HCT116 (cell line): ENCODE results near the gene ANTXR2. TPM values are rescaled to one million over a fixed set of nuclear protein-coding genes. Genes with fewer than 3 reads are reported as not detected.

Experiments
- ATAC-seq: fragments of 200-7000 bp; cut with Tn5 transposase; 2 replicates; pipeline ENCODE4 v1.9.1; 2020; ENCODE audit warnings: mild to moderate bottlenecking, moderate library complexity
- BruUV-seq: library from RNA; stranded (reverse); fragments of 400-500 nt; replicated peaks from 2 replicates; lab custom pipeline; 2021; lab: Mats Ljungman, UMichigan
- CTCF ChIA-PET: fragments of 300-600 bp; sonication (Branson Sonifier 250); formaldehyde crosslinking; loops from one replicate; lab custom pipeline; 2021; ENCODE audit warnings: antibody characterized with exemption; lab: Charles Lee
- POLR2A ChIA-PET: fragments of 300-600, 350-600 bp; sonication (Branson Sonifier 250); formaldehyde crosslinking; loops from one replicate; lab custom pipeline; 2021; ENCODE audit warnings: antibody characterized with exemption; lab: Charles Lee
- RAD21 ChIA-PET, 2 experiments: fragments of 300-600 bp; sonication (Branson Sonifier 250); formaldehyde crosslinking; loops; one replicate each; lab custom pipeline; 2023; ENCODE audit warnings: low total read pairs in 2 of 2; ENCODE audit not compliant: uncharacterized antibody in 2 of 2, unreplicated experiment in 2 of 2, low non-redundant PET in 1 of 2; lab: Charles Lee
- DNase-seq: peaks from one replicate; pipeline ENCODE4 v3.0.0-alpha.2; 2010; ENCODE audit warnings: low read depth, low spot score
- H2AFZ ChIP-seq: fragments of 200-600 bp; shearing (Covaris generic), sonication (generic); 2 replicates; pipeline ENCODE4 v1.6.1; 2017; ENCODE audit warnings: low read depth, mixed run types, mixed read lengths, antibody characterized with exemption, low read length; ENCODE audit not compliant: poor library complexity, severe bottlenecking
- H3K27ac ChIP-seq: 2 replicates; pipeline ENCODE4 v1.5.1; 2012; ENCODE audit warnings: low read depth, low read length
- H3K27me3 ChIP-seq: fragments of 200-600 bp; sonication (generic); 2 replicates; pipeline ENCODE4 v1.6.1; 2016; ENCODE audit warnings: mixed run types, low read length, mixed read lengths; ENCODE audit not compliant: insufficient read depth
- H3K36me3 ChIP-seq, 2 experiments: fragments of 200-500 bp in 1 of 2; fragments of 200-600 bp in 1 of 2; sonication (Bioruptor generic) in 1 of 2; sonication (generic) in 1 of 2; 2 replicates each; pipeline versions ENCODE4 v1.5.1 to v1.6.1; 2014 to 2016; ENCODE audit warnings: low read length in 2 of 2, inconsistent platforms in 1 of 2, mixed read lengths in 1 of 2, mixed run types in 1 of 2; ENCODE audit not compliant: insufficient read depth in 2 of 2, control insufficient read depth in 1 of 2
- H3K4me1 ChIP-seq, 2 experiments: fragments of 200-600 bp in 1 of 2; sonication (generic) in 1 of 2; 2 replicates each; pipeline versions ENCODE4 v1.5.1 to v1.6.1; 2012 to 2017; ENCODE audit warnings: low read length in 2 of 2, inconsistent platforms in 1 of 2, mild to moderate bottlenecking in 1 of 2, mixed read lengths in 1 of 2, mixed run types in 1 of 2, moderate library complexity in 1 of 2; ENCODE audit not compliant: insufficient read depth in 2 of 2, control insufficient read depth in 1 of 2
- H3K4me2 ChIP-seq: fragments of 200-600 bp; sonication (generic); 2 replicates; pipeline ENCODE4 v1.6.1; 2017; ENCODE audit warnings: mixed run types, low read length, mixed read lengths
- H3K4me3 ChIP-seq, 2 experiments: fragments of 200-600 bp in 1 of 2; sonication (generic) in 1 of 2; replicated peaks in 1 of 2; 2 replicates each; pipeline ENCODE4 v1.5.1; 2011 to 2016; ENCODE audit warnings: low read length in 2 of 2, control low read depth in 1 of 2, low read depth in 1 of 2, mild to moderate bottlenecking in 1 of 2, mixed read lengths in 1 of 2, mixed run types in 1 of 2
- H3K79me2 ChIP-seq: fragments of 200-600 bp; sonication (generic); 2 replicates; pipeline ENCODE4 v1.6.1; 2017; ENCODE audit warnings: mild to moderate bottlenecking, mixed run types, low read length, moderate library complexity, mixed read lengths; ENCODE audit not compliant: insufficient read depth
- H3K9ac ChIP-seq: fragments of 200-600 bp; sonication (generic); 2 replicates; pipeline ENCODE4 v1.6.1; 2016; ENCODE audit warnings: low read length, mixed read lengths
- H3K9me2 ChIP-seq: fragments of 200-600 bp; sonication (generic), shearing (Covaris generic); 2 replicates; pipeline ENCODE4 v1.6.1; 2017; ENCODE audit warnings: mixed run types, mild to moderate bottlenecking, moderate library complexity; ENCODE audit not compliant: insufficient read depth
- H3K9me3 ChIP-seq, 2 experiments: fragments of 200-500 bp in 1 of 2; fragments of 200-600 bp in 1 of 2; sonication (Bioruptor generic) in 1 of 2; sonication (generic) in 1 of 2; 2 replicates each; pipeline ENCODE4 v1.6.1; 2014 to 2017; ENCODE audit warnings: low read length in 2 of 2, mixed read lengths in 2 of 2, inconsistent platforms in 1 of 2, low read depth in 1 of 2, mild to moderate bottlenecking in 1 of 2, mixed run types in 1 of 2, moderate library complexity in 1 of 2; ENCODE audit not compliant: control insufficient read depth in 1 of 2, insufficient read depth in 1 of 2
- H4K20me1 ChIP-seq: fragments of 200-600 bp; sonication (generic), shearing (Covaris generic); 2 replicates; pipeline ENCODE4 v1.6.1; 2017; ENCODE audit warnings: mixed run types, mild to moderate bottlenecking, moderate library complexity; ENCODE audit not compliant: insufficient read depth
- CBX3 ChIP-seq: IDR thresholded peaks from 2 replicates; pipeline ENCODE4 v1.6.1; 2012; ENCODE audit warnings: low read depth
- CEBPB ChIP-seq: IDR thresholded peaks from 2 replicates; pipeline ENCODE4 v1.6.1; 2012; ENCODE audit warnings: low read depth
- ELF1 ChIP-seq: IDR thresholded peaks from 2 replicates; pipeline ENCODE4 v1.6.1; 2012; ENCODE audit warnings: low read depth, borderline replicate concordance
- JUND ChIP-seq: IDR thresholded peaks from 2 replicates; pipeline ENCODE4 v1.6.1; 2012
- RAD21 ChIP-seq: IDR thresholded peaks from 2 replicates; pipeline ENCODE4 v1.6.1; 2012; ENCODE audit warnings: low read depth, mild to moderate bottlenecking
- SIN3A ChIP-seq: IDR thresholded peaks from 2 replicates; pipeline ENCODE4 v1.6.1; 2012; ENCODE audit warnings: low read depth
- SP1 ChIP-seq: IDR thresholded peaks from 2 replicates; pipeline ENCODE4 v1.6.1; 2012; ENCODE audit warnings: low read depth
- SRF ChIP-seq: IDR thresholded peaks from 2 replicates; pipeline ENCODE4 v1.6.1; 2012; ENCODE audit warnings: low read depth
- TCF7L2 ChIP-seq: IDR thresholded peaks from 2 replicates; pipeline ENCODE4 v1.7.0; 2011; ENCODE audit warnings: borderline replicate concordance, inconsistent platforms; ENCODE audit not compliant: insufficient read depth, insufficient read length; ENCODE audit errors: extremely low read depth
- ZNF274 ChIP-seq: fragments of 200-500 bp; sonication (Bioruptor generic); IDR thresholded peaks from 2 replicates; pipeline ENCODE4 v1.6.1; 2014; ENCODE audit warnings: mild to moderate bottlenecking, low read depth, low read length, inconsistent platforms
- intact Hi-C: fragments of 100-400 bp; cut with micrococcal nuclease; formaldehyde crosslinking; loops from 2 replicates; pipeline ENCODE4 v1.10.0; 2022
- total RNA-seq: library from RNA; stranded (reverse); gene quantifications from one replicate; pipeline ENCODE4 v1.2.1, GENCODE V29; 2021; ENCODE audit not compliant: unreplicated experiment
- TF ChIP-seq, protein P1 (sequence below): IDR thresholded peaks from 2 replicates; pipeline ENCODE4 v1.6.1; 2012
- TF ChIP-seq, protein P2 (sequence below), 3 experiments: fragments of 200-600 bp in 1 of 3; sonication (generic) in 1 of 3; IDR thresholded peaks in 2 of 3; conservative IDR thresholded peaks in 1 of 3; 2 replicates each; pipeline ENCODE4 v1.5.1; 2012 to 2017; ENCODE audit warnings: low read depth in 2 of 3, low read length in 2 of 3, antibody characterized with exemption in 1 of 3, borderline replicate concordance in 1 of 3, control low read depth in 1 of 3, mild to moderate bottlenecking in 1 of 3, mixed read lengths in 1 of 3, mixed run types in 1 of 3, moderate library complexity in 1 of 3; ENCODE audit not compliant: insufficient read depth in 1 of 3
- TF ChIP-seq, protein P3 (sequence below): IDR thresholded peaks from 2 replicates; pipeline ENCODE4 v1.6.1; 2011; ENCODE audit warnings: mild to moderate bottlenecking, low read length, moderate library complexity; ENCODE audit not compliant: insufficient replicate concordance; ENCODE audit errors: extremely low read depth
- TF ChIP-seq, protein P4 (sequence below): IDR thresholded peaks from 2 replicates; pipeline ENCODE4 v1.6.1; 2012
- TF ChIP-seq, protein P5 (sequence below): IDR thresholded peaks from 2 replicates; pipeline ENCODE4 v1.6.1; 2012; ENCODE audit warnings: low read depth

The ANTXR2 gene
- total RNA-seq, 1 experiment from 2014 or later: 6.3 TPM

DNA sequence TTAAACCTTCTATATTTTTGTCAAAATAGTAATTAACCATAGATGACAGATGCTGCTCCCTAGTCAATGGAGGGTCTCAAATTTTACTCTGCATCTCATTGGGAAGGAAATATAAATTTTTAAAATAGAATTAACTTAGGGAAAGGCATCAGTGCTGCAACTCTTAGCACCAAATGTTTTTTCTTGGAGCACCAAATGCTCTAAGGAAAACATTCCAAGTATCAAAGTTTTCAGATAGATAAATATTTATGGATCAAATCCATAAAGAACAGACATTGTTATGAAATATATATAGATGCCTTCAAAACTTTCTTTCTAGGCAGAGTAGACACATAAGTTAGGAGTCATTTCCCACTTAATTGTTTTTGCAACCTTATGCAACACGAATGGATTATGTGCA is 168.7 kb downstream of the ANTXR2 start:
- Histone ChIP-seq H3K36me3 (no peaks in the 10 kb centered on the region), H3K79me2 (no peaks in the 10 kb centered on the region), H3K27me3 (no peaks in the 10 kb centered on the region), H3K4me2 (no peak overlapping the region), H3K4me1 (no peaks in the 10 kb centered on the region), H3K27ac (no peak overlapping the region), H3K9me2 (no peaks in the 10 kb centered on the region), H3K9ac (no peak overlapping the region)
- ChIA-PET CTCF (no interaction called here), POLR2A (no interaction called here)
- TF ChIP-seq, protein P1, sequence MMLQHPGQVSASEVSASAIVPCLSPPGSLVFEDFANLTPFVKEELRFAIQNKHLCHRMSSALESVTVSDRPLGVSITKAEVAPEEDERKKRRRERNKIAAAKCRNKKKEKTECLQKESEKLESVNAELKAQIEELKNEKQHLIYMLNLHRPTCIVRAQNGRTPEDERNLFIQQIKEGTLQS: no peak
- TF ChIP-seq SP1 (no peak), SIN3A (no peak), ZNF274 (no peak), JUND (no peak), ELF1 (no peak), TCF7L2 (no peak), CEBPB (no peak), SRF (no peak), CBX3 (no peak), RAD21 (no peak)
- TF ChIP-seq, protein P2, sequence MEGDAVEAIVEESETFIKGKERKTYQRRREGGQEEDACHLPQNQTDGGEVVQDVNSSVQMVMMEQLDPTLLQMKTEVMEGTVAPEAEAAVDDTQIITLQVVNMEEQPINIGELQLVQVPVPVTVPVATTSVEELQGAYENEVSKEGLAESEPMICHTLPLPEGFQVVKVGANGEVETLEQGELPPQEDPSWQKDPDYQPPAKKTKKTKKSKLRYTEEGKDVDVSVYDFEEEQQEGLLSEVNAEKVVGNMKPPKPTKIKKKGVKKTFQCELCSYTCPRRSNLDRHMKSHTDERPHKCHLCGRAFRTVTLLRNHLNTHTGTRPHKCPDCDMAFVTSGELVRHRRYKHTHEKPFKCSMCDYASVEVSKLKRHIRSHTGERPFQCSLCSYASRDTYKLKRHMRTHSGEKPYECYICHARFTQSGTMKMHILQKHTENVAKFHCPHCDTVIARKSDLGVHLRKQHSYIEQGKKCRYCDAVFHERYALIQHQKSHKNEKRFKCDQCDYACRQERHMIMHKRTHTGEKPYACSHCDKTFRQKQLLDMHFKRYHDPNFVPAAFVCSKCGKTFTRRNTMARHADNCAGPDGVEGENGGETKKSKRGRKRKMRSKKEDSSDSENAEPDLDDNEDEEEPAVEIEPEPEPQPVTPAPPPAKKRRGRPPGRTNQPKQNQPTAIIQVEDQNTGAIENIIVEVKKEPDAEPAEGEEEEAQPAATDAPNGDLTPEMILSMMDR (IDR thresholded peaks at IDR 0.05 in 2 of 3, conservative IDR thresholded peaks at IDR 0.05 in 1 of 3; ENCODE audit: borderline replicate concordance in 1 of 3, insufficient read depth in 1 of 3, low read depth in 2 of 3, low read length in 2 of 3): no peak
- TF ChIP-seq, protein P3, sequence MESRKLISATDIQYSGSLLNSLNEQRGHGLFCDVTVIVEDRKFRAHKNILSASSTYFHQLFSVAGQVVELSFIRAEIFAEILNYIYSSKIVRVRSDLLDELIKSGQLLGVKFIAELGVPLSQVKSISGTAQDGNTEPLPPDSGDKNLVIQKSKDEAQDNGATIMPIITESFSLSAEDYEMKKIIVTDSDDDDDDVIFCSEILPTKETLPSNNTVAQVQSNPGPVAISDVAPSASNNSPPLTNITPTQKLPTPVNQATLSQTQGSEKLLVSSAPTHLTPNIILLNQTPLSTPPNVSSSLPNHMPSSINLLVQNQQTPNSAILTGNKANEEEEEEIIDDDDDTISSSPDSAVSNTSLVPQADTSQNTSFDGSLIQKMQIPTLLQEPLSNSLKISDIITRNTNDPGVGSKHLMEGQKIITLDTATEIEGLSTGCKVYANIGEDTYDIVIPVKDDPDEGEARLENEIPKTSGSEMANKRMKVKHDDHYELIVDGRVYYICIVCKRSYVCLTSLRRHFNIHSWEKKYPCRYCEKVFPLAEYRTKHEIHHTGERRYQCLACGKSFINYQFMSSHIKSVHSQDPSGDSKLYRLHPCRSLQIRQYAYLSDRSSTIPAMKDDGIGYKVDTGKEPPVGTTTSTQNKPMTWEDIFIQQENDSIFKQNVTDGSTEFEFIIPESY: no peak
- TF ChIP-seq, protein P4, sequence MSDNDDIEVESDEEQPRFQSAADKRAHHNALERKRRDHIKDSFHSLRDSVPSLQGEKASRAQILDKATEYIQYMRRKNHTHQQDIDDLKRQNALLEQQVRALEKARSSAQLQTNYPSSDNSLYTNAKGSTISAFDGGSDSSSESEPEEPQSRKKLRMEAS: no peak
- TF ChIP-seq, protein P5, sequence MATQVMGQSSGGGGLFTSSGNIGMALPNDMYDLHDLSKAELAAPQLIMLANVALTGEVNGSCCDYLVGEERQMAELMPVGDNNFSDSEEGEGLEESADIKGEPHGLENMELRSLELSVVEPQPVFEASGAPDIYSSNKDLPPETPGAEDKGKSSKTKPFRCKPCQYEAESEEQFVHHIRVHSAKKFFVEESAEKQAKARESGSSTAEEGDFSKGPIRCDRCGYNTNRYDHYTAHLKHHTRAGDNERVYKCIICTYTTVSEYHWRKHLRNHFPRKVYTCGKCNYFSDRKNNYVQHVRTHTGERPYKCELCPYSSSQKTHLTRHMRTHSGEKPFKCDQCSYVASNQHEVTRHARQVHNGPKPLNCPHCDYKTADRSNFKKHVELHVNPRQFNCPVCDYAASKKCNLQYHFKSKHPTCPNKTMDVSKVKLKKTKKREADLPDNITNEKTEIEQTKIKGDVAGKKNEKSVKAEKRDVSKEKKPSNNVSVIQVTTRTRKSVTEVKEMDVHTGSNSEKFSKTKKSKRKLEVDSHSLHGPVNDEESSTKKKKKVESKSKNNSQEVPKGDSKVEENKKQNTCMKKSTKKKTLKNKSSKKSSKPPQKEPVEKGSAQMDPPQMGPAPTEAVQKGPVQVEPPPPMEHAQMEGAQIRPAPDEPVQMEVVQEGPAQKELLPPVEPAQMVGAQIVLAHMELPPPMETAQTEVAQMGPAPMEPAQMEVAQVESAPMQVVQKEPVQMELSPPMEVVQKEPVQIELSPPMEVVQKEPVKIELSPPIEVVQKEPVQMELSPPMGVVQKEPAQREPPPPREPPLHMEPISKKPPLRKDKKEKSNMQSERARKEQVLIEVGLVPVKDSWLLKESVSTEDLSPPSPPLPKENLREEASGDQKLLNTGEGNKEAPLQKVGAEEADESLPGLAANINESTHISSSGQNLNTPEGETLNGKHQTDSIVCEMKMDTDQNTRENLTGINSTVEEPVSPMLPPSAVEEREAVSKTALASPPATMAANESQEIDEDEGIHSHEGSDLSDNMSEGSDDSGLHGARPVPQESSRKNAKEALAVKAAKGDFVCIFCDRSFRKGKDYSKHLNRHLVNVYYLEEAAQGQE: no peak
- TF ChIP-seq, all 23 proteins: peak for 0
- no peak for ATAC-seq
- RAD21 ChIA-PET: no interaction called here
- no peak for DNase-seq
- Histone ChIP-seq H3K9me3 (no peaks in the 10 kb centered on the region), H3K4me3 (no peak overlapping the region), H4K20me1 (no peaks in the 10 kb centered on the region), H2AFZ (no peak overlapping the region)
- no TSS peak for BruUV-seq
- intact Hi-C loops: no loop called here
